Lung (tissue), 12 donors: Measurements from ENCODE around the gene ETV7. TPM values are rescaled to one million over a fixed set of nuclear protein-coding genes. Genes with fewer than 3 reads are reported as not detected.

Experiments
- ATAC-seq: fragments of 200-7000 bp; cut with Tn5 transposase; one replicate; pipeline ENCODE4 v1.9.1; 2020; ENCODE audit warnings: moderate number of reproducible peaks; ENCODE audit not compliant: insufficient read depth, low FRiP score
- DNase-seq, 3 donors: peaks; one replicate each; pipeline ENCODE4 v3.0.0-alpha.2; 2013 to 2017
- H3K27ac ChIP-seq, 2 donors: one replicate each; pipeline ENCODE4 v1.5.1; 2013; ENCODE audit warnings: mild to moderate bottlenecking in 2 of 2, moderate library complexity in 2 of 2, control low read depth in 1 of 2, inconsistent platforms in 1 of 2, low read depth in 1 of 2, low read length in 1 of 2
- H3K27me3 ChIP-seq, 3 donors: one replicate each; pipeline ENCODE4 v1.5.1; 2013; ENCODE audit warnings: low read length in 2 of 3; ENCODE audit not compliant: control insufficient read depth in 3 of 3, insufficient read depth in 3 of 3
- H3K36me3 ChIP-seq, 4 donors: one replicate each; pipeline ENCODE4 v1.5.1; 2013; ENCODE audit warnings: low read length in 4 of 4, mild to moderate bottlenecking in 1 of 4, moderate library complexity in 1 of 4; ENCODE audit not compliant: control insufficient read depth in 4 of 4, insufficient read depth in 4 of 4
- H3K4me1 ChIP-seq, 5 donors: one replicate each; pipeline ENCODE4 v1.5.1; 2013; ENCODE audit warnings: low read length in 5 of 5, mild to moderate bottlenecking in 2 of 5, moderate library complexity in 1 of 5; ENCODE audit not compliant: control insufficient read depth in 5 of 5, insufficient read depth in 5 of 5
- H3K4me3 ChIP-seq: one replicate; pipeline ENCODE4 v1.5.1; 2013; ENCODE audit warnings: mild to moderate bottlenecking, control low read depth, moderate library complexity
- H3K9ac ChIP-seq, 2 donors: one replicate each; pipeline ENCODE4 v1.5.1; 2013; ENCODE audit warnings: low read length in 2 of 2, control low read depth in 1 of 2; ENCODE audit not compliant: insufficient read depth in 1 of 2
- H3K9me3 ChIP-seq, 4 donors: one replicate each; pipeline ENCODE4 v1.5.1; 2013; ENCODE audit warnings: low read length in 3 of 4, mild to moderate bottlenecking in 1 of 4, moderate library complexity in 1 of 4; ENCODE audit not compliant: control insufficient read depth in 4 of 4, insufficient read depth in 3 of 4
- WGBS, 2 donors: extraction: QIAGEN DNeasy Blood & Tissue Kit; methylation state at CpG; one replicate each; pipeline ENCODE4 v1.1.7; 2013; 5-methylcytosine and 5-hydroxymethylcytosine counted together
- polyA plus RNA-seq, 2 donors: library from polyadenylated mRNA; stranded (reverse); fragments of 200-250 nt; gene quantifications; one replicate each; pipeline ENCODE4 v1.2.1, GENCODE V29; 2013
- total RNA-seq, 2 donors: library from RNA; depleted of rRNA in 1 of 2; stranded (reverse); fragments of >200 nt in 1 of 2; gene quantifications; one replicate each; pipeline ENCODE4 v1.2.1, GENCODE V29; 2014 to 2021
- TF ChIP-seq, protein P1 (sequence below): IDR thresholded peaks from 2 replicates; pipeline ENCODE4 v1.5.1; 2012; ENCODE audit warnings: mild to moderate bottlenecking; ENCODE audit errors: control extremely low read depth, extremely low read depth
- donor health status: control.
- donor health status: control.
- donor health status: Bipolar disorder and iron deficiency.
- donor health status: healthy.
- donor health status: DM: yes; HTN: yes; CAD: no.

Gene ETV7
- total and polyA plus RNA-seq, 4 donors: 1.4 to 6.6 (median 3.6) TPM

- Histone ChIP-seq H3K27ac (no peak overlapping the region), H3K9ac (no peak overlapping the region), H3K36me3 (no peaks in the 10 kb centered on the region), H3K27me3 (peaks cover 0 to 3% (median 0%) of the 10 kb centered on the region in 3 donors), H3K4me3 (no peak overlapping the region), H3K9me3 (no peaks in the 10 kb centered on the region), H3K4me1 (peaks cover 0 to 32% (median 6%) of the 10 kb centered on the region in 5 donors)
- no peak for ATAC-seq
- TF ChIP-seq, protein P1, sequence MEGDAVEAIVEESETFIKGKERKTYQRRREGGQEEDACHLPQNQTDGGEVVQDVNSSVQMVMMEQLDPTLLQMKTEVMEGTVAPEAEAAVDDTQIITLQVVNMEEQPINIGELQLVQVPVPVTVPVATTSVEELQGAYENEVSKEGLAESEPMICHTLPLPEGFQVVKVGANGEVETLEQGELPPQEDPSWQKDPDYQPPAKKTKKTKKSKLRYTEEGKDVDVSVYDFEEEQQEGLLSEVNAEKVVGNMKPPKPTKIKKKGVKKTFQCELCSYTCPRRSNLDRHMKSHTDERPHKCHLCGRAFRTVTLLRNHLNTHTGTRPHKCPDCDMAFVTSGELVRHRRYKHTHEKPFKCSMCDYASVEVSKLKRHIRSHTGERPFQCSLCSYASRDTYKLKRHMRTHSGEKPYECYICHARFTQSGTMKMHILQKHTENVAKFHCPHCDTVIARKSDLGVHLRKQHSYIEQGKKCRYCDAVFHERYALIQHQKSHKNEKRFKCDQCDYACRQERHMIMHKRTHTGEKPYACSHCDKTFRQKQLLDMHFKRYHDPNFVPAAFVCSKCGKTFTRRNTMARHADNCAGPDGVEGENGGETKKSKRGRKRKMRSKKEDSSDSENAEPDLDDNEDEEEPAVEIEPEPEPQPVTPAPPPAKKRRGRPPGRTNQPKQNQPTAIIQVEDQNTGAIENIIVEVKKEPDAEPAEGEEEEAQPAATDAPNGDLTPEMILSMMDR: no peak
- DNase-seq: peak in 1 of 3 donors; percentile 5
Measured at GRCh38 chr6:36327919-36328236, 59.6 kb downstream of the ETV7 start.

DNA sequence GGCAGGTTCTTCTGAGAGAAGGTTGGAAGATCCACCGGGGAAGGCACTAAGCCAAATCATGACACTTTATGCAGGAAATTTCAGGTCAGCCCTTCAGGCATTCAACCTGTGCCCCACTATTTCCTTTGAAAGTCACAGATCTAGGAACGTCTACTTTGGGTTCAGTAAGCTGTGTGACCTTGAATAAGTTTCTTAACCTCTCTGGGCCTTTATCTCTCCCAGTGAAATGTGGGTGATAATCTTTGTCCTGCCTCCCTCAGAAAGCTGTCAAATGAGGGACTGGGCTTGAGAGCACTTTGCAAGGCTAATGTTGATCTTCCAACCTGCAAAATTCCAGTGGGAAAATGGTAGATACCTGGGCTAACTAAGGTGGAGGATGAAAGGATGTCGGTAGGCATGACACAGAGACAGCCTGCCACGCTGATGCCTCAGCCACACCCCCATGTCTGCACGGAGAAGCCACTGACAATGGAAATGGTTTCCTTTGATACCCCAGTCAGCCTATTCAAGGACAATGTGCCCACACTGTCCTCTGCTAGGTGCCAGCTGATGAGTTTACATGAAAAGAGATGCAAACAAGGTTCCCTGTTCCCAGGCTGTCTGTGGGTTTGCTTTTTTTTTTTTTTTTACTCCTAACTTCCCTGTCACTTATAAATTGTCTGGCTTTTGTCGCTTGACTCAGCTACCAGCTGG, 60.1 kb downstream of the ETV7 start:
- Histone ChIP-seq H3K9ac (no peak overlapping the region), H3K4me3 (no peak overlapping the region), H3K4me1 (peaks cover 0 to 32% (median 6%) of the 10 kb centered on the region in 5 donors), H3K27me3 (peaks cover 0 to 2% (median 0%) of the 10 kb centered on the region in 3 donors), H3K9me3 (no peaks in the 10 kb centered on the region), H3K36me3 (no peaks in the 10 kb centered on the region), H3K27ac (no peak overlapping the region)
- DNase-seq: no peak
- TF ChIP-seq, protein P1: no peak
- ATAC-seq: no peak
- whole genome bisulfite sequencing, 2 donors: 41 to 43% methylated on average over 6 of the region's 6 CpGs

DNA sequence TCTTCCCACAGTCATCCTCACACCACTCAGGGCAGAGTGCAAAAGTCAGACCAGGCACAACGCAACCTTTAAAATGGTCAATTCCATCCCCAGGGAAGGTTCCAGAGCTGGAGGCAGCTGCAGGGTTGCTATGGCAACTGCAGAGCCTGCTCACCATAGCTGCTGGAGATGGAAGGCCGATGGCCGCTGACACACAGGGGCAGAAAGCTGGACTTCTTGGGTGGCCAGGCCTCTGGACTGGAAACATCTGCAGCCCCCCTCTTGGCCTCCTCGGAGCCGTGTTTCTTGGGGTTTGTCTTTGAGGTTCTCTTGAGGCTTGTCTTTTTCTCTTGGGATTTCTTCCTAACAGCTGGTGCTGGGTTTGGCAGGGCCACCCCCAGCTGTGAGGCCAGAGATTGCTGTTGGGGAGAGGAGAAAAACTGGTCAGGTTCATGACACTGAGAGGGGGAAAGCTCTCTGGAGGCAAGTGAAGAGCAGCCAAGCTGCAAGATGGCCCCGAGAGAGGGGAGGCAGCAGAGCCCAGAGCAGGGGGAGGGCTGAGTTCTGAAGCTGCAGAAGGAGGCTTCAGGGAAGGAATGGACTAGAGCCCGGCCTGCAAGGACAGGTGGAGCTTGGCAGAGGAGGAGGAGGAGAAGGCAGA, 61.0 kb downstream of the ETV7 start:
- H3K27me3 ChIP-seq: peaks cover 0 to 2% (median 0%) of the 10 kb centered on the region in 3 donors
- WGBS, 2 donors: 62 to 74% methylated on average over 7 of the region's 7 CpGs
- H3K36me3 ChIP-seq: no peaks in the 10 kb centered on the region
- H3K27ac ChIP-seq: no peak overlapping the region
- peaks cover 0 to 32% (median 6%) of the 10 kb centered on the region in 5 donors for H3K4me1 ChIP-seq
- DNase-seq: peak; percentile 96 to 98 (median 98)
- H3K9ac ChIP-seq: no peak overlapping the region
- H3K4me3 ChIP-seq: no peak overlapping the region
- no peaks in the 10 kb centered on the region for H3K9me3 ChIP-seq
- TF ChIP-seq, protein P1: no peak
- no peak for ATAC-seq
